ENCODE data around the gene ENHO.

ENHO gene

GRCh38 chr9:34507966-34508365, 14.8 kb downstream of the ENHO start:
- Mint-ChIP-seq H3K9me3 (no peaks in the 10 kb centered on the region), H3K27ac (no peak overlapping the region), H3K4me1 (no peaks in the 10 kb centered on the region), H3K27me3 (peaks cover 2% of the 10 kb centered on the region), H3K4me3 (no peak overlapping the region), H3K36me3 (no peaks in the 10 kb centered on the region)

GRCh38 chr9:34507556-34507955, 15.2 kb downstream of the ENHO start:
- no peaks in the 10 kb centered on the region for H3K36me3 Mint-ChIP-seq
- H3K27me3 Mint-ChIP-seq = peaks cover 2% of the 10 kb centered on the region
- H3K27ac Mint-ChIP-seq = no peak overlapping the region
- H3K4me1 Mint-ChIP-seq = no peaks in the 10 kb centered on the region
- H3K4me3 Mint-ChIP-seq = no peak overlapping the region
- no peaks in the 10 kb centered on the region for H3K9me3 Mint-ChIP-seq

GRCh38 chr9:34506623-34507022, 16.2 kb downstream of the ENHO start:
- no peak overlapping the region for H3K27ac Mint-ChIP-seq

GRCh38 chr9:34505370-34506120, 17.2 kb downstream of the ENHO start:
- Mint-ChIP-seq H3K4me1 (peaks cover 1% of the 10 kb centered on the region), H3K27ac (peak overlapping the region; percentile 19), H3K4me3 (no peak overlapping the region), H3K9me3 (no peaks in the 10 kb centered on the region), H3K36me3 (no peaks in the 10 kb centered on the region), H3K27me3 (peaks cover 3% of the 10 kb centered on the region)

More at GRCh38 chr9:34506623-34507022, 16.2 kb downstream of the ENHO start:
- Mint-ChIP-seq H3K36me3 (no peaks in the 10 kb centered on the region), H3K27me3 (peaks cover 2% of the 10 kb centered on the region), H3K4me1 (no peaks in the 10 kb centered on the region), H3K9me3 (no peaks in the 10 kb centered on the region), H3K4me3 (no peak overlapping the region)

- no peak overlapping the region for H3K27ac Mint-ChIP-seq
- peaks cover 5% of the 10 kb centered on the region for H3K27me3 Mint-ChIP-seq
- no peaks in the 10 kb centered on the region for H3K9me3 Mint-ChIP-seq
- H3K4me1 Mint-ChIP-seq = peaks cover 4% of the 10 kb centered on the region
- no peak overlapping the region for H3K4me3 Mint-ChIP-seq
- no peaks in the 10 kb centered on the region for H3K36me3 Mint-ChIP-seq
These were observed 19.4 kb downstream of the ENHO start for GRCh38 chr9:34503406-34503805.

GRCh38 chr9:34502891-34503290, 19.9 kb downstream of the ENHO start:
- Mint-ChIP-seq H3K36me3 (no peaks in the 10 kb centered on the region), H3K27ac (no peak overlapping the region), H3K9me3 (no peaks in the 10 kb centered on the region), H3K4me3 (no peak overlapping the region), H3K27me3 (peaks cover 5% of the 10 kb centered on the region), H3K4me1 (peaks cover 4% of the 10 kb centered on the region)

GRCh38 chr9:34502471-34502870, 20.3 kb downstream of the ENHO start:
- no peak overlapping the region for H3K27ac Mint-ChIP-seq
- H3K4me3 Mint-ChIP-seq = no peak overlapping the region
- no peaks in the 10 kb centered on the region for H3K9me3 Mint-ChIP-seq
- peaks cover 4% of the 10 kb centered on the region for H3K4me1 Mint-ChIP-seq
- peaks cover 5% of the 10 kb centered on the region for H3K27me3 Mint-ChIP-seq
- no peaks in the 10 kb centered on the region for H3K36me3 Mint-ChIP-seq

- no peaks in the 10 kb centered on the region for H3K9me3 Mint-ChIP-seq
These were observed 20.8 kb downstream of the ENHO start for GRCh38 chr9:34501889-34502425.

GRCh38 chr9:34501372-34501771, 21.4 kb downstream of the ENHO start:
- Mint-ChIP-seq H3K9me3 (no peaks in the 10 kb centered on the region), H3K36me3 (no peaks in the 10 kb centered on the region), H3K4me3 (no peak overlapping the region), H3K4me1 (peaks cover 4% of the 10 kb centered on the region), H3K27ac (no peak overlapping the region), H3K27me3 (peaks cover 5% of the 10 kb centered on the region)

More at GRCh38 chr9:34501889-34502425, 20.8 kb downstream of the ENHO start:
- no peaks in the 10 kb centered on the region for H3K36me3 Mint-ChIP-seq
- no peak overlapping the region for H3K4me3 Mint-ChIP-seq
- H3K27ac Mint-ChIP-seq = no peak overlapping the region
- peaks cover 5% of the 10 kb centered on the region for H3K27me3 Mint-ChIP-seq
- peaks cover 4% of the 10 kb centered on the region for H3K4me1 Mint-ChIP-seq

- Mint-ChIP-seq H3K36me3 (no peaks in the 10 kb centered on the region), H3K4me1 (peaks cover 4% of the 10 kb centered on the region), H3K27me3 (peaks cover 5% of the 10 kb centered on the region), H3K9me3 (no peaks in the 10 kb centered on the region), H3K27ac (no peak overlapping the region), H3K4me3 (no peak overlapping the region)
These were observed 22.0 kb downstream of the ENHO start for GRCh38 chr9:34500623-34501267.

- no peaks in the 10 kb centered on the region for H3K9me3 Mint-ChIP-seq
- H3K4me1 Mint-ChIP-seq = peaks cover 4% of the 10 kb centered on the region
- no peak overlapping the region for H3K27ac Mint-ChIP-seq
- no peaks in the 10 kb centered on the region for H3K36me3 Mint-ChIP-seq
- H3K27me3 Mint-ChIP-seq = peaks cover 3% of the 10 kb centered on the region
- H3K4me3 Mint-ChIP-seq = no peak overlapping the region
These were observed 23.7 kb downstream of the ENHO start for GRCh38 chr9:34499076-34499475.

- Mint-ChIP-seq H3K27me3 (peaks cover 5% of the 10 kb centered on the region), H3K9me3 (no peaks in the 10 kb centered on the region), H3K4me1 (peaks cover 4% of the 10 kb centered on the region), H3K36me3 (no peaks in the 10 kb centered on the region), H3K27ac (no peak overlapping the region), H3K4me3 (no peak overlapping the region)
These were observed 24.2 kb downstream of the ENHO start for GRCh38 chr9:34498553-34498952.

GRCh38 chr9:34496149-34496712, 26.6 kb downstream of the ENHO start:
- Mint-ChIP-seq H3K36me3 (no peaks in the 10 kb centered on the region), H3K4me3 (no peak overlapping the region), H3K4me1 (peaks cover 4% of the 10 kb centered on the region), H3K9me3 (no peaks in the 10 kb centered on the region), H3K27ac (no peak overlapping the region), H3K27me3 (peaks cover 8% of the 10 kb centered on the region)

GRCh38 chr9:34493972-34494535, 28.7 kb downstream of the ENHO start:
- no peak overlapping the region for H3K4me3 Mint-ChIP-seq
- H3K27ac Mint-ChIP-seq = peak overlapping the region; percentile 46
- no peaks in the 10 kb centered on the region for H3K4me1 Mint-ChIP-seq
- no peaks in the 10 kb centered on the region for H3K9me3 Mint-ChIP-seq
- H3K36me3 Mint-ChIP-seq = no peaks in the 10 kb centered on the region
- H3K27me3 Mint-ChIP-seq = peaks cover 7% of the 10 kb centered on the region

GRCh38 chr9:34492051-34492450, 30.7 kb downstream of the ENHO start:
- Mint-ChIP-seq H3K4me1 (no peaks in the 10 kb centered on the region), H3K4me3 (no peak overlapping the region), H3K9me3 (no peaks in the 10 kb centered on the region), H3K27me3 (peaks cover 8% of the 10 kb centered on the region), H3K27ac (no peak overlapping the region), H3K36me3 (no peaks in the 10 kb centered on the region)

- H3K36me3 Mint-ChIP-seq = no peaks in the 10 kb centered on the region
- peaks cover 8% of the 10 kb centered on the region for H3K27me3 Mint-ChIP-seq
- H3K9me3 Mint-ChIP-seq = no peaks in the 10 kb centered on the region
- H3K27ac Mint-ChIP-seq = no peak overlapping the region
- H3K4me1 Mint-ChIP-seq = no peaks in the 10 kb centered on the region
- no peak overlapping the region for H3K4me3 Mint-ChIP-seq
These were observed 31.2 kb downstream of the ENHO start for GRCh38 chr9:34491596-34491995.

Data from activated naive CD4-positive, alpha-beta T cell treated with anti-CD3 and anti-CD28 coated beads, Interleukin-2, amount 50 U/mL, for 24 hours (primary cell).